DOHH2 (cell line): ENCODE measurements around the gene CCDC182.

Source experiments
- H3F3A ChIP-seq: fragments of 200-600 bp; sonication (generic), shearing (Covaris generic); 2 replicates; pipeline ENCODE4 v1.6.0; 2016; ENCODE audit warnings: antibody characterized with exemption, mild to moderate bottlenecking; ENCODE audit not compliant: control insufficient read depth, insufficient read depth
- H3K27ac ChIP-seq: fragments of 200-600 bp; sonication (generic); 2 replicates; pipeline ENCODE4 v1.5.1; 2014; ENCODE audit warnings: low read depth, mild to moderate bottlenecking, low read length, moderate library complexity
- H3K27me3 ChIP-seq: fragments of 200-600 bp; sonication (generic); 2 replicates; pipeline ENCODE4 v1.6.1; 2014; ENCODE audit warnings: mild to moderate bottlenecking, low read length, mixed read lengths; ENCODE audit not compliant: control insufficient read depth
- H3K36me3 ChIP-seq: fragments of 200-600 bp; sonication (generic); 2 replicates; pipeline ENCODE4 v1.6.1; 2014; ENCODE audit warnings: mild to moderate bottlenecking, low read length, moderate library complexity, mixed read lengths; ENCODE audit not compliant: control insufficient read depth
- H3K4me1 ChIP-seq: fragments of 200-600 bp; sonication (generic); 2 replicates; pipeline ENCODE4 v1.6.1; 2014; ENCODE audit warnings: mild to moderate bottlenecking, low read length, mixed read lengths; ENCODE audit not compliant: control insufficient read depth
- H3K4me2 ChIP-seq: fragments of 200-600 bp; sonication (generic); 2 replicates; pipeline ENCODE4 v1.6.0; 2014; ENCODE audit warnings: mild to moderate bottlenecking, low read length, moderate library complexity
- H3K4me3 ChIP-seq: fragments of 200-600 bp; sonication (generic); 2 replicates; pipeline ENCODE4 v1.5.1; 2014; ENCODE audit warnings: mild to moderate bottlenecking, low read length, mixed read lengths
- H3K79me2 ChIP-seq: fragments of 200-600 bp; sonication (generic); 2 replicates; pipeline ENCODE4 v1.6.1; 2014; ENCODE audit warnings: mild to moderate bottlenecking, low read length, mixed read lengths; ENCODE audit not compliant: control insufficient read depth
- H3K9me2 ChIP-seq: fragments of 200-600 bp; sonication (generic); replicated peaks from 2 replicates; pipeline ENCODE4 v1.6.1; 2014; ENCODE audit warnings: mild to moderate bottlenecking, low read length, mixed read lengths; ENCODE audit not compliant: control insufficient read depth
- H3K9me3 ChIP-seq: fragments of 200-600 bp; sonication (generic); 2 replicates; pipeline ENCODE4 v1.6.1; 2014; ENCODE audit warnings: antibody characterized with exemption, low read length, mixed read lengths; ENCODE audit not compliant: control insufficient read depth, insufficient read depth
- H4K20me1 ChIP-seq: fragments of 200-600 bp; sonication (generic); 2 replicates; pipeline ENCODE4 v1.6.0; 2014; ENCODE audit warnings: low read depth, mild to moderate bottlenecking, antibody characterized with exemption, low read length, moderate library complexity; ENCODE audit not compliant: control insufficient read depth, insufficient read depth
- EZH2phosphoT487 ChIP-seq: fragments of 200-600 bp; sonication (generic); IDR thresholded peaks from 2 replicates; pipeline ENCODE4 v1.6.1; 2017; ENCODE audit warnings: borderline replicate concordance, mild to moderate bottlenecking, antibody characterized with exemption, low read length, moderate library complexity, mixed read lengths
- TF ChIP-seq, protein P1 (sequence below): fragments of 200-600 bp; sonication (generic); IDR thresholded peaks from one replicate; pipeline ENCODE4 v1.5.1; 2014; ENCODE audit warnings: antibody characterized with exemption, mild to moderate bottlenecking, low read depth, low read length; ENCODE audit not compliant: poor library complexity, severe bottlenecking

The CCDC182 gene

DNA sequence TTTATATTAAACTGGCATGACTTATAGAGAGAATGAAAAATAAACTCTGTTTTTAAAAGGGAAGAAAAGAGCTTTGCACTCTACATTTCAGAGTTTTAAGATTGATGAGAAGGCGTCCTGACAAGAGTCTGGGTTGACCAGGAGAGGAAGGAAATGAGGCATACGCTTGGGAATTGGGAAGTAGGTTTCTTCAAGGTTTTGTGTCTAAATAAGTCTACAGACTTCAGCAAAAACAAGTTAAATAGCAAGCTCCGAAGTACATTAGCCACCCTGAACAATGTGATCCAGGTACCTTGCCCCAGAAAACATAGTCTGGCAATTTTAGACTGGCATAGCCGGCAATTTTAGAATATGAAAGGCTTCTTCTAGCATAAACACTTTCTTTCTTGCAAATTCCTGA lies 28.5 kb upstream of the CCDC182 start:
- Histone ChIP-seq H3K79me2 (no peaks in the 10 kb centered on the region), H3K27me3 (peaks cover 60% of the 10 kb centered on the region), H3K9me3 (no peaks in the 10 kb centered on the region), H3K27ac (no peak overlapping the region), H3K36me3 (no peaks in the 10 kb centered on the region), H3K4me2 (no peak overlapping the region), H3K9me2 (no peaks in the 10 kb centered on the region), H3K4me1 (no peaks in the 10 kb centered on the region), H3K4me3 (no peak overlapping the region), H4K20me1 (no peaks in the 10 kb centered on the region), H3F3A (no peaks in the 10 kb centered on the region)
- no peak for TF ChIP-seq EZH2phosphoT487
- TF ChIP-seq, protein P1, sequence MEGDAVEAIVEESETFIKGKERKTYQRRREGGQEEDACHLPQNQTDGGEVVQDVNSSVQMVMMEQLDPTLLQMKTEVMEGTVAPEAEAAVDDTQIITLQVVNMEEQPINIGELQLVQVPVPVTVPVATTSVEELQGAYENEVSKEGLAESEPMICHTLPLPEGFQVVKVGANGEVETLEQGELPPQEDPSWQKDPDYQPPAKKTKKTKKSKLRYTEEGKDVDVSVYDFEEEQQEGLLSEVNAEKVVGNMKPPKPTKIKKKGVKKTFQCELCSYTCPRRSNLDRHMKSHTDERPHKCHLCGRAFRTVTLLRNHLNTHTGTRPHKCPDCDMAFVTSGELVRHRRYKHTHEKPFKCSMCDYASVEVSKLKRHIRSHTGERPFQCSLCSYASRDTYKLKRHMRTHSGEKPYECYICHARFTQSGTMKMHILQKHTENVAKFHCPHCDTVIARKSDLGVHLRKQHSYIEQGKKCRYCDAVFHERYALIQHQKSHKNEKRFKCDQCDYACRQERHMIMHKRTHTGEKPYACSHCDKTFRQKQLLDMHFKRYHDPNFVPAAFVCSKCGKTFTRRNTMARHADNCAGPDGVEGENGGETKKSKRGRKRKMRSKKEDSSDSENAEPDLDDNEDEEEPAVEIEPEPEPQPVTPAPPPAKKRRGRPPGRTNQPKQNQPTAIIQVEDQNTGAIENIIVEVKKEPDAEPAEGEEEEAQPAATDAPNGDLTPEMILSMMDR = no peak

GRCh38 chr17:57772774-57773173 lies 27.7 kb upstream of the CCDC182 start:
- H3F3A ChIP-seq = no peaks in the 10 kb centered on the region
- no peaks in the 10 kb centered on the region for H3K9me3 ChIP-seq
- no peaks in the 10 kb centered on the region for H3K36me3 ChIP-seq
- H3K79me2 ChIP-seq = no peaks in the 10 kb centered on the region
- H3K4me1 ChIP-seq = no peaks in the 10 kb centered on the region
- H3K27me3 ChIP-seq = peaks cover 62% of the 10 kb centered on the region
- H3K4me3 ChIP-seq = no peak overlapping the region
- no peak overlapping the region for H3K27ac ChIP-seq
- no peak overlapping the region for H3K4me2 ChIP-seq
- no peaks in the 10 kb centered on the region for H4K20me1 ChIP-seq
- H3K9me2 ChIP-seq = no peaks in the 10 kb centered on the region
- no peak for TF ChIP-seq EZH2phosphoT487
- TF ChIP-seq, protein P1 = no peak

DNA sequence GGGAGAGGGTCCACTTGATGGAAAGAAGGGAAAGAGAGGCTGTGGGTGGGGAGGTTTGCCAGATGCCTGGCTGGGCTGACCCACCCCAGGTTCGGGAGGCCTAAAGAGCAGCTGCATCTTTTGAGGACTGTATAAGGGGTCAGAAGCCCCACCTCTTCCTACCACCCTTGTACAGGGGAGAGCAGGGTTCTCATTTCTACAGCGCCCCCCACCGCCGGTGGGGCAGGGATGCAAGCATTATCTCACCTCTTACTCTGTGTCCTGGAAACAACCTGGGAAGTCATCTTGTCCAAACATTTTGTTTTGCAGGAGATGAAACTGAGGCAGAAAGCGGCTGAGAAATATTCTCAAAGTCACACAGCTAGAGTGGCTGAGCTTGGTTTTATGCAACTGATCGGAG lies 22.5 kb upstream of the CCDC182 start:
- no peak overlapping the region for H3K4me2 ChIP-seq
- no peaks in the 10 kb centered on the region for H4K20me1 ChIP-seq
- H3K79me2 ChIP-seq = no peaks in the 10 kb centered on the region
- H3F3A ChIP-seq = no peaks in the 10 kb centered on the region
- H3K4me3 ChIP-seq = no peak overlapping the region
- no peaks in the 10 kb centered on the region for H3K9me3 ChIP-seq
- TF ChIP-seq EZH2phosphoT487 = no peak
- TF ChIP-seq, protein P1 = no peak
- H3K27ac ChIP-seq = no peak overlapping the region
- H3K4me1 ChIP-seq = no peaks in the 10 kb centered on the region
- no peaks in the 10 kb centered on the region for H3K36me3 ChIP-seq
- H3K9me2 ChIP-seq = no peaks in the 10 kb centered on the region
- H3K27me3 ChIP-seq = peaks cover 46% of the 10 kb centered on the region
